ENCODE measurements around the gene TPPP2.
A peak's percentile ranks its signal among the peaks of the same experiment; 100 is the strongest.

GRCh38 chr14:20989787-20990600, 40.0 kb upstream of the TPPP2 start, which contains the start of gene METTL17:
- TF ChIP-seq CTCF (IDR thresholded peaks at IDR 0.05 in 8 of 11, conservative IDR thresholded peaks at IDR 0.05 in 3 of 11) (peak in 6 of 11 experiments; percentile 5 to 41 (median 24)), POLR2A (IDR thresholded peaks at IDR 0.05) (no peak)

Data from spleen (tissue), 7 donors.